NCI-H1436 treated with DMSO at 0.1 percent for 48 hours (cell line): Measurements from ENCODE around the gene GUSB.
A peak's percentile ranks its signal among the peaks of the same experiment; 100 is the strongest.
"Not testable (repeated sequence)": the region's sequence is repeated elsewhere in the genome, so short reads cannot be mapped to it uniquely, and the experiment has no call there.

Experiments
- DNase-seq: peaks from one replicate; lab custom pipeline; 2025; lab: John Stamatoyannopoulos, UW

Gene GUSB

DNA sequence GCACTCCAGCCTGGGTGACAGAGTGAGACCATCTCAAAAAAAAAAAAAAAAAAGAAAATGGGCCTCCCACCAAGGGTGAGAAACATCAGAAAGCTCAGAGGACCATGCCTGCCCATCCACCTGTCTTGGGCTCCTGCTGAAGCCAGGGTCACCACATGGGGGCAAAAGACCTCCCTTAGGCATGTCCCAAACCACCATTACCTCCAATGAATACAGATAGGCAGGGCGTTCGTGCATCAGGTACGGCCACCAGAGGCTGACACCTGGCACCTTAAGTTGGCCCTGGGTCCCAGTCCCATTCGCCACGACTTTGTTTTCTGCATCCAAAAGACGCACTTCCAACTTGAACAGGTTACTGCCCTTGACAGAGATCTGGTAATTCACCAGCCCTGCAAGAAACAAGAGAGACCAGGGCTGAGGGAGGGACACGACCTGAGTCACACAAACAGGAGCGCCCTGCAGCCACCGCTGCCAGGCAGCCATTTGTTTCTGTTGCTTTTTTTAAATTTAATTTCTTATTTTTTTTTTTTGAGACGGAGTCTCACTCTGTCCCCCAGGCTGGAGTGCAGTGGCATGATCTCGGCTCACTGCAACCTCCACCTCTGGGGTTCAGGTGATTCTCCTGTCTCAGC, 6.1 kb downstream of the GUSB start:
- DNase-seq: no peak

DNA sequence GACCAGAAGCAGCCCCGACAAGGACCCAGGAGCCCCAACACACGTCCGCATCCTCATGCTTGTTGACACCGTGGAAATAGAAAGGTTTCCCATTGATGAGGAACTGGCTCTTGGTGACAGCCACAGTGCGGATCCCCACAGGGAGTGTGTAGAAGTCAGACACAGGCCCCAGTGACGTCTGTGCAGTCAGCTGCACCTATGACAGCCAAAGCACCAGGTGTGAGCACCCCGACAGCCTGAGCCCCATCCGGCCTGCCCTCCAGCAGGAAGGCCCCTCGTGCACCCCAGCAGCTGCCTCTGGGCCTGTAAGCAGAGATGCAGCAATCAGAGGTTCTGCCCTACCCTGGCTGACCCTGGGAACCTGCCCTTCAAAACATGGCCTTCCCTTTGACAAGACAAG, 7.1 kb downstream of the GUSB start:
- no peak for DNase-seq

DNA sequence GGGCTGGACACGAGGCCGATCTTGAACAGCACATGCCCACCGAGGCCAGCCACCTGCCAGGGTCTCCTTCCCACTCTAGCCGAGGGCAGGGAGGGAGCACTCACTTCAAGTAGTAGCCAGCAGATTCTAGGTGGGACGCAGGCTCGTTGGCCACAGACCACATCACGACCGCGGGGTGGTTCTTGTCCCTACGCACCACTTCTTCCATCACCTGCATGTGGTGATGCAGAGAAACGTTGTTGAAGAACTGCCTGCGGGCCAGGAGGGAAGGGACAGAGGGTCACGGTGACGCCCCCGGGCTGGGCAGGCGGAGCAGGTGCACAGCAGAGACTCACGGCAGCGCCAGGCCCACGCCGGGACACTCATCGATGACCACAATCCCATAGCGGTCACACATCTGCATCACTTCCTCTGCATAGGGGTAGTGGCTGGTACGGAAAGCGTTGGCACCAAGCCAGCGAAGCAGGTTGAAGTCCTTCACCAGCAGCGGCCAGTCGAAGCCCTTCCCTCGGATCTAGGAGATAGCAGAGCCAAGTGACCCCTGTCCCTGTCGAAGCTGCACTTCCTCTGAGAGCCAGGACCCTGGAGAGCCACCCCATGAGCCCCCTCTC, 7.7 kb downstream of the GUSB start:
- DNase-seq: no peak

DNA sequence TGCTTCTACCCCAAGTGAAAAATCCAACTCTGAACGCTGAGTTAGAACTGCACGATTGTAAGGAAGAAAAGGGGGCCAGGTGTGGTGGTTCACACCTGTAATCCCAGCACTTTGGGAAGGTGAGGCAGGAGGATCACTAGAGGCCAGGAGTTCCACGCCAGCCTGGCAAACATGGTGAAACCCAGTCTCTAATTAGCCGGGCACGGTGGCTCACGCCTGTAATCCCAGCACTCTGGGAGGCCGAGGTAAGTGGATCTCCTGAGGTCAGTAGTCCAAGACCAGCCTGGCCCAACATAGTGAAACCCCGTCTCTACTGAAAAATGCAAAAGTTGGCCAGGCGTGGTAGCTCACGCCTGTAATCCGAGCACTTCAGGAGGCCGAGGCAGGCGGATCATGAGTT, 9.0 kb downstream of the GUSB start:
- no peak for DNase-seq

DNA sequence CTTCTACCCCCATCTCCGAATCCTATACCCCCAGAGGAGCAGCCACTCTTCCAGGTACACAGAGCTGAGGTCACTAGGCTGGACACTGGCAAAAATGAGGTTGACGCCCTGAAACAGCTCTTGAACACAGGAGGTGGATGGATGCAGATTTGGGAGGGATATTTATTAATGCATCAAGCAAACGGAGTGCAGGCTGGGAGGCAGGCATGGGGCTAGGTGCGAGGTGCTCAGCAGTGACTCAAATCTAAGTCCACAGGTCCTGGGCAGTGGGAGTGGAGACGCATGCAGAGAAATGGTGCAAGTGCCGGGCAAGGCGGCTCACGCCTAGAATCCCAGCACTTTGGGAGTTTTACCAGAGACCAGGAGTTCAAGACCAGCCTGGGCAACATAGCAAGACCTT, 11.0 kb downstream of the GUSB start:
- no peak for DNase-seq

DNA sequence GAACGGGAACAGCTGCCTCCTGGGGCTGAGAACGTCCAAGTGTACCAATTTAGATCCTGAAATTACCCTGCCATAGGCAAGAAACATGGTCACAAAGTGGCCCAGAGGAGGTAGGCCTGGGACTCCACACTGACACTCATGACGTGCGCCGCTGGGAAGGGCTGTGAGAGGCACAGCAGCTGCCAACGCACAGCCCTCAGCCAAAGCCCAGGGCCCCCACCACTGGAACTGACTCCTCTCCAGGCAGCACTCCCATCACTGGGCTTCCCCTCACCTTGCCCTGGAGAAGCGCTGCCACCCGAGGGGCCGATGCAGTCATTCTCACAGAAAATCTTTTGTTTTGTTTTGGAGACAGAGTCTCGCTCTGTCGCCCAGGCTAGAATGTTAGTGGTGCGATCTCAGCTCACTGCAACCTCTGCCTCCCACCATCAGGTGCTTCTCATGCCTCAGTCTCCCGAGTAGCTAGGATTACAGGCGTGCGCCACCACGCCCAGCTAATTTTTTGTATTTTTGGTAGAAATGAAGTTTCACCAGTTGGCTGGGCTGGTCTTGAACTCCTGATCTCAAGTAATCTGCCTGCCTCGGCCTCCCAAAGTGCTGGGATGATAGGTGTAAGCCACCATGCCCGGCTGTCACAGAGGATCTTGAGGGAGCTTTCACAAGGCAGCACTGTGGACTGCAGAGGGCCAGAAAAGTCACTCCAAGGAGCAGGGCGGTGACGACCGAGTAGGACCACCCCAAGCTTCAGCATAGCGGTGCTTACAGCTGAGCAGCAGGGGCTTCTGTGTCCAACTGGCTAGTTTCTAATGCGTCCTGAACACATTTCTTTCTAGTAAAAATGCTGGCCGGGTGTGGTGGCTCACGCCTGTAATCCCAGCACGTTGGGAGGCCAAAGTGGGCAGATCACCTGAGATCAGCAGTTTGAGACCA, 13.5 kb downstream of the GUSB start:
- DNase-seq: no peak

DNA sequence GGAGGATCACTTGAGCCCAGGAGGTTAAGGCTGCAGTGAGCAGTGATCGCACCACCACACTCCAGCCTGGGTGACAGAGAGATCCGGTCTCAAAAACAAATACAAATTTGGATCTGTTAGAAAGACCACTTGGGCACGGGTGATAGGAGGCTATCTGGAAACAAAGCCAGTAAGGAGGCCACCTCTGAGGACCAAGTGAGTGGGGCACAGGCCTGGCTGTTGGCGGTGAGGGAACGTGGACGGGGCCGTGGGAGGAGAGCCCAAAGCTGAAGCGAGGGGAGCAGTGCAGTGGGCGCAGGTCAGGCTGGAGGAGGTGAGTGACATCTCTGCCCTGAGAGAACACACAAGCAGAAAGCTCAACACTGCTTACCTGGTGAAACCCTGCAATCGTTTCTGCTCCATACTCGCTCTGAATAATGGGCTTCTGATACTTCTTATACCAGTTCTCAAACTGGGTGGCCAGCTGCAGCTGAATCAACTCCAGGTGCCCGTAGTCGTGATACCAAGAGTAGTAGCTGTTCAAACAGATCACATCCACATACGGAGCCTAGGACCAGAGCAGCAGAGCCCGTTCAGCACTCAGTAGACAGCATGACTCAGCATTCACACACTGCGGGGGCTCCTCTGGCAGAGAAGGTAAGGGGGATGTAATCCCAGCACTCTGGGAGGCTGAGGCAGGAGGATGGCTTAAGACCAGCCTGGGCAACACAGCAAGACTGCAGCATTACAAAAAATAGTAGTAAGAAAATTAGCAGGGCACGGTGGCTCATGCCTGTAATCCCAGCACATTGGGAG, 14.5 kb downstream of the GUSB start:
- DNase-seq: no peak

DNA sequence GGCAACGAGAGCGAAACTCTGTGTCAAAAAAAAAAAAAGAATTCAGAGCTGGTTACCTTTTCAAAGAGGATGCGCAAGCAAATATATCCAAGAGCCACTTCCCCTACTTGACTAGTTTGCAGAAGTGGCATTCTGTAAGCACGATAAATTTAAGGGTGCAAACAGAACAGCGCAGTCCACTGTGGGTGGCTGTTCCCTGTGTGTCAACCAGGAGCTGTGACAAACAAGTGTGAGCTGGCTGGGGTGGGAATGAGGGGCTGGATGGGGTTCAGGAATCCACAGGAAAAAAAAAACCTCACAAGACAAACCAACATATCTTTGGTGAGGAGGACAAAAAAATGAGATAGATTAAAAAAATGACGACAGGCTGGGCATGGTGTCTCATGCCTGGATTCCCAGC, 15.9 kb downstream of the GUSB start:
- no peak for DNase-seq

DNA sequence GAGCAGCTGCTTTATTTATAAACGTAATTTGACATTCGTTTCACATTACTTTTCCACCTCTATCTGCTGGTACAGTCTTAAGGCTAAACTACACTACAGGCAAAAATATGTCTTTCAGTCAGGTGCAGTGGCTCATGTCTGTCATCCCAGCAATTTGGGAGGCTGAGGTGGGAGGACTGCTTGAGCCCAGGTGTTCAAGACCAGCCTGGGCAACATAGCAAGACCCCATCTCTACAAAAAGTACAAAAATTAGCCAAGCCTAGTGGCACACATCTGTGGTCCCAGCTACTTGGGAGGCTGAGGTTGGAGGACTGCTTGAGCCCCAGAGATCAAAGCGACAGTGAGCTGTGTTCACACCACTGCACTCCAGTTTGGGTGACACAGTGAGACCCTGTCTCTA, 17.3 kb downstream of the GUSB start:
- DNase-seq: not testable (repeated sequence)

DNA sequence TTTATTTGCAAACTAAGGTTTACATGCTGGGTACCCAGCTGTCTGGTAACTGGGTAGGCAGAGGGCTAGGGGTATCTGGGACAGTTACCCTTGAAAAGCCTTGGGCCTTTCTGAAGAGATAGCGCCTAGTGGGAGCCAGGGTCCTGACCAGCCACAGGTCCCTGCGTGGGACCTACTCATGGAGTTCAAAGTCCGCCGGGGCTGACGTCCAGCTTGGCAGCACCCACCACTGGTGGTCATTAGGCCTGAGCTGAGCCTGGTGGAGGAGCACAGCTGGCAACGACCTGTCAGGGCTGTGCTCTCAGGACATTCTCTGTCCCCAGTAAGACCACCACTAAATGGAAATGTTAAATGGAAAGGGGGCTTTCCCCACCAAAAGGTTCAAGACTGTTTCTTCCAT, 20.0 kb downstream of the GUSB start:
- no peak for DNase-seq

DNA sequence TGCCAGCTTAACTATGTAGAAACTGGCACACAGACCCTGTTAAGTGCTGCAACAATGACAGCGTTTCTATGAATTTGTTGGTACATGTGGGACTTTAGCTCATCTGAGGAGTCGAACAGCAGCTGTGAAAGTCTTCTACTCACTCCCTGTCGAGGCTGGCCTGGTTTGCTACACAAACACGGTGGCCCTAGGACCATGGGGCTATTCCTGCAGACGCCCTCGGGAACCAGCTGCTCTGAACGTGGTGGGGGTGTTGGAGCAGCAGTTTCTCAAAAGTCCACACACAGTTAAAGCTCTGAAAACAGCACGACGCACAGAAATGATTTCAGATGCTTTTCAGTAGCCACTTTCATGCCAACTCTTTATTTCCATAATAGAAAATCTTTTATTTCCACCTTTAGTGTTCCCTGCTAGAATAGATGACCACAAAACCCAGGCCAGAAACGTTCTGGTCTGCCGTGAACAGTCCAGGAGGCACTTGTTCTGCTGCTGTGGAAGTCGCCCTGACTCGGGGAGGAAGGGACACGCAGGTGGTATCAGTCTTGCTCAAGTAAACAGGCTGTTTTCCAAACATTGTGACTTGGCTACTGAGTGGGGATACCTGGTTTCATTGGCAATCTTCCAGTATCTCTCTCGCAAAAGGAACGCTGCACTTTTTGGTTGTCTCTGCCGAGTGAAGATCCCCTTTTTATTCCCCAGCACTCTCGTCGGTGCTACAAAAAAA, 21.5 kb downstream of the GUSB start:
- DNase-seq: no peak

DNA sequence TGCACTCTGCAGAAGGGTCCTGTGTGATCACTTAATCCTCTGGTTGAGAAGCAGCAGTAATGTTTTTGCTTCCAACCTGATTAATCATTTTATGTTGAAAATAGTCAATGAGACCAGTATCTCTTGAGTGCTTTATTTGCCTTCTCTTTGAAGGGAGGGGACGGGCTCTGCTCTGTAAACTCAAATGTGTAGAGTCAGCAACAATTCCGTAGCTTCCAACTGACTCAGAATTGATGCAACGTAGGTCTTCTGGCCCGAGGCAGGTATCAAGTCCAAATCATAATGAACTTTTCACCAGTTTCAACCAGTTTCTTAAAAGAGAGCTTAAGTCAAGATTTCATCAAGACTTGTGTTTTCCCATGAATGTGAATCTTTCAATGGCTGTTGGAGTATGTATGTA, 26.3 kb downstream of the GUSB start:
- DNase-seq: no peak

DNA sequence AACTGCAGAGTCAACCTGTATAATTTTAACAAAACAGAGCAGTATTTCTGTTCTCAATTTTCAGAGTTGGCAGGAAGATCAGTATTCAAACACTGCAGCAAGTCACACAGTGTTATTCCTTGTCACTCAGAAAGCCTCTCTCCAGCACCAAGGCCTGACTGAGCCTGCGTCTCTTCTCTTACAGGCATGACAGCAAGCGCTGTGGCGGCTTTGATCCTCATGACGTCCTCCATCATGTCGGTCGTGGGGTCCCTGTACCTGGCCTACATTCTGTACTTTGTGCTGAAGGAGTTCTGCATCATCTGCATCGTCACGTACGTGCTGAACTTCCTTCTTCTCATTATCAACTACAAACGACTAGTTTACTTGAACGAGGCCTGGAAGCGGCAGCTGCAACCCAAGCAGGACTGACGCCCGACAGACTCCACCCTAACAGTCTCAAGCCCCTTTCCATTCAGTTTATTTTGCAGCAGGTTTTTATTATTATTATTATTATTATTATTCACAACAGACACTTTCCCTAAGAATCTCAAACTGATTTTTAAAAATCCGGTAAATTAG, 28.0 kb downstream of the GUSB start:
- DNase-seq: no peak

DNA sequence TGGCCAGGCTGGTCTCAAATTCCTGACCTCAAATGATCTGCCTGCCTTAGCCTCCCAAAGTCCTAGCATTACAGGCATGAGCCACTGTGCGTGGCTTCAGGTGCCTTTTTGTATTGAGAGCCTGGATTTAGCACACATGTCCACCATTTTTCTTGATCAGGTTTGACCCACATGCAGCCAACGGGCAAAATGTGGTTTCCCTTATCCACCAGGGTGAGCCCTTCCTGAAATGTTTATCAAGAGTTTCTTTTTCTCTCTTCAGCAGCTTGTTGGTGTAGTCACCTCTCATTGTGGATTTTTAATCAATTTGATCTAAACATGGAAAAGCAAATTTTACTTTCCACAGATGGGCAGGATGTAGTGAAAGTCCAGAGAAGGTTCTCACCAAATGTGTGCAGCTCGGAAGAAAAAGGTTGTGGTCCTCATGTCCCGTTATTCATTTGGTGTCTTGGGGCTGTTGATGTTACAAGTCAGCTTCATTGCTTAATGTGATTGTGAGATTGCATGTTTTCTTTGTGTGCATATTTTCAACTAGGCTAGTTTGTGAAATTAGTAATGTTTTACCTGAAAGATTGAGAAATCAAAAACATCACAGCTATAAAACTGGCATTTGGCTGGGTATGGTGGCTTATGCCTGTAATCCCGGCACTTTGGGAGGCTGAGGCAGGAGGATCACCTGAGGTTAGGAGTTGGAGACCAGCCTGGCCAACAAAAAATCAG, 28.9 kb downstream of the GUSB start:
- no peak for DNase-seq

DNA sequence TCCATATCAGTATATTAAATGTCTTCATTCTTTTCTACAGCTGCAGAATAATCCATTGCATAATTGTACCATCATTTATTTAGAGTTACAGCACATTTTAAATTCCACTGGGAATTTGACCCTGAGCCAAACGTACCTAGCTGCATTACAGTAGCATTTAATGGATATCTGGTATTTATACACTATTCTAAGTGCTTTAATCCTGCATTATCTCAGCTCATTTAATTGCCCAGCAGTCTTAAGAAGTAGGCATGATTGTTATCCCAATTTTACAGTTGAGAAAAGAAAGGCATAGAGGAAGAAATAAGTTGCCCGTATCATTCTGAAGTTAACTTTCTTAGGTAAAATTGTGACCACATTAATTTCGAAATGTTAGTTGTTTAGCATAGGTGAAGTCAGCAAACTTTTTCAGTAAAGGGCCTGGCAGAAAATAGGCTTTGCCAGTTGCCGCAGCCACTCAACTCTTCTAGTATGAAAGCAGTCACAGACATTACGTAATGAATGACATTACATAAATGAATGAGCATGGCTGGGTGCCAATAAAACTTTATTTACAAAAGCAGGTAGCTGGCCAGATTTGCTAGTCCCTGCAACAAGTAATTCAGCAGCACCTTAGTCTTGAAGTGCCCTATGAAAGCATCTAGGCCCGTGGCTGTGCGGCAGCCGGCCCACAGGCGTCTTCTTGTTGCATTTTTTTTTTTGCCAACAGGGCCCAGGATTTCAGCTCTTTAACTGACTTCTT, 30.0 kb downstream of the GUSB start:
- peak; percentile 64 for DNase-seq

DNA sequence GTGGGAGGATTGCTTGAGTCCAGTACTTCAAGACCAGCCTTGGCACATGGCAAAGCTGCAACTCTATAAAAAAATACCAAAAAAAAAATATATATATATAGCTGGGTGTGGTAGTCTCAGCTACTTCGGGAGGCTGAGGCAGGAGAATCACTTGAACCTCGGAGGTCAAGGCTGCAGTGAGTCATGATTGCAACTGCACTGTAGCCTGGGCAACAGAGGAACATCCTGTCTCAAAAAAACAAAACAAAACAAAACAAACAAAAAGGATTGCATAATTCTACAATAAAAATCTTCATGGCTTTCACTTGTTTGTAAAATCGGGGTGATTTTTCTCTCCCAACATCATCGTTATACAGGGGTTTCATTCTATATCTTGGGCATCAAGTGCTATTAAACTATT, 35.1 kb downstream of the GUSB start:
- no peak for DNase-seq

DNA sequence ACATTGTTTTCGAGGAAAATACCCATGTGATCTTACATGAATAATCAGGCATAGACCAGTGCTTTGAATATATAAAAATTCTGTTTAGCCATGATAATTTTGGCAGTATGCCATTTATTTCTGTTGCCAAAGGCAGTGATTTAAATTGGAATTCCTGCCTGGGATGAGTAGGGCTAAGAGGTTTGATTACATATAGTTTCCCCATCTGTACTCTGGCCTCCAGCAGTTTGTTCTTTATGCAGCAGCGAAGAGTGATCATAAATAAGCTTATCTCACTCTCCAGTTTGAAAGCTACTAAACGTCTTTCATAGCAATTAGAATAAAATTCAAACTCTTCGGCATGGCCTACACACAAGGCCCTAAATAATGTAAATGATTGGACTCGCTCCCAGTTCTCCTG, 36.2 kb downstream of the GUSB start:
- DNase-seq: not testable (repeated sequence)

DNA sequence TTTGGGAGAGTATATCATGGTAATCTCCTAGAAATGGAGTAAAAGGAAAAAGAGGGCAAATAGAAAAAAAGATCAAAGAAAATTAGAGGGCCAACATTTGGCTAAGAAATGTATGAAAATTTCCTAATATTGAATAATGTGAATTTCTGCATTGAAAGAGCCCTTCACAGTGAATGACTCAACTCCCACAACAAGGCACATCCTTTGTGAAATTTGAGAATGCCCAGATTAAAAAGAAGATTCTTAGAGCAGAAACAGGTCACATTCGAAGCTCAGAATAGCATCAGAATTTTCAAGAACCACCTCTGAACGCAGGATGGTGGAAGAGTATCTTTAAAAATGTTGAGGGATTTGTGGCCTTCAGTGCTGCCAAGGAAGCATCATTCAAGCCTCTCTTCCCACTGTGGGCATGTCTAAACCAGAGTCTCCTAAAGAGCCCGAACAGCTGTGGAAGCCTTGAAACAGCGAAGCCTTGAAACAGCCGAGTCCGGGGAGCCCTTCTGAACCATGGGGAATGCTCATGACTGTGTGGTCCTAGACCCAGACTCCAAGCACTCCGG, 43.6 kb downstream of the GUSB start:
- DNase-seq: no peak

DNA sequence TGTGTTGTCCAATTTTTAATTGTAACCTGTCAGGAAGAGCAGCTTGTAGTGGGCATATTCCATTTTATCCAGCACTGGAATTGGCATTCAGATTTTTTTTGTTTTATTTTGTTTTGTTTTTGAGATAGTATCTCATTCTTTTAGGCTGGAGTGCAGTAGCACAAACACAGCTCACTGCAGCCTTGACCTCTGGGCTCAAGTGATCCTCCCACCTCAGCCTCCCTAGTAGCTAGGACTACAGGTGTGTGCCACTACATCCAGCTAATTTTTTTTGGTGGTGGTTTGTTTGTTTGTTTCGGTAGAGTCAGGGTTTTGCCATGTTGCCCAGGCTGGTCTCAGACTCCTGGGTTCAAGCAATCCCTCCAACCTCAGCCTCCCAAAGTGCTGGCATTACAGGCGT, 44.7 kb downstream of the GUSB start:
- no peak for DNase-seq

DNA sequence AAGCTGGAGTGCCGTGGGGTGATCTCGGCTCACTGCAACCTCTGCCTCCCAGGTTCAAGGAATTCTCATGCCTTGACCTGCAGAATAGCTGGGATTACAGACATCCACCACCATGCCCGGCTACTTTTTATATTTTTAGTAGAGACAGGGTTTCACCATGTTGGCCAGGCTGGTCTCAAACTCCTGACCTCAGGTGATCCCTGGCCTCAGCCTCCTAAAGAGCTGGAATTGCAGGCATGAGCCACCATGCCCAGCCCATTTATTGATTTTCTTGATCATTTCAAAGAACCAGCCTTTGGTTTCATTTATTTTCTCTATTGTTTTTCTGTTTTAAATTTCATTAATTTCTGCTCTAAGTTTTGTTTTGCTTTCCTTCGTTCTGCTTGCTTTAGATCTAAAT, 50.3 kb downstream of the GUSB start:
- DNase-seq: no peak
